Stimulated activated CD8-positive, alpha-beta memory T cell treated with anti-CD3 and anti-CD28 coated beads, Interleukin-15, amount 100 ng/mL, for 24 hours (primary cell): ENCODE data around the gene MT1E.
"Not testable (repeated sequence)": the region's sequence is repeated elsewhere in the genome, so short reads cannot be mapped to it uniquely, and the experiment has no call there.

Experiments used
- DNase-seq: peaks from one replicate; pipeline ENCODE4 v3.0.0-alpha.2; 2020; ENCODE audit warnings: low read depth

The MT1E gene

GRCh38 chr16:56607109-56607618, 18.4 kb upstream of the MT1E start:
- DNase-seq: no peak

GRCh38 chr16:56607675-56608042, 17.9 kb upstream of the MT1E start:
- no peak for DNase-seq

GRCh38 chr16:56608043-56608875, 17.3 kb upstream of the MT1E start, which contains the start of gene MT2A:
TSS of gene MT2A (plus strand) at chr16:56608584. CDS start at chr16:56608656, 72 bp downstream.
- DNase-seq: peak; percentile 68

- DNase-seq: no peak
These were observed 16.6 kb upstream of the MT1E start for GRCh38 chr16:56608876-56609462.

GRCh38 chr16:56609463-56609921, 16.1 kb upstream of the MT1E start:
- no peak for DNase-seq

GRCh38 chr16:56610017-56610608, 15.5 kb upstream of the MT1E start:
- DNase-seq: no peak

GRCh38 chr16:56610609-56611111, 14.9 kb upstream of the MT1E start:
- no peak for DNase-seq

- no peak for DNase-seq
These were observed 14.2 kb upstream of the MT1E start for GRCh38 chr16:56611281-56611833.

- no peak for DNase-seq
These were observed 11.9 kb upstream of the MT1E start for GRCh38 chr16:56613706-56614105.

- DNase-seq: no peak
These were observed 11.0 kb upstream of the MT1E start for GRCh38 chr16:56614549-56614991.

- no peak for DNase-seq
These were observed 10.2 kb upstream of the MT1E start for GRCh38 chr16:56615353-56615752.

GRCh38 chr16:56616608-56617211, 8.9 kb upstream of the MT1E start:
- no peak for DNase-seq

- DNase-seq: no peak
These were observed 8.1 kb upstream of the MT1E start for GRCh38 chr16:56617212-56618085.

- no peak for DNase-seq
These were observed 7.4 kb upstream of the MT1E start for GRCh38 chr16:56618138-56618537.

GRCh38 chr16:56620339-56620897, 5.2 kb upstream of the MT1E start:
- no peak for DNase-seq

GRCh38 chr16:56621665-56622445, 3.7 kb upstream of the MT1E start:
- not testable (repeated sequence) for DNase-seq

- not testable (repeated sequence) for DNase-seq
These were observed 2.4 kb upstream of the MT1E start for GRCh38 chr16:56623184-56623583.

- no peak for DNase-seq
These were observed 1.9 kb upstream of the MT1E start for GRCh38 chr16:56623637-56624036.

- no peak for DNase-seq
These were observed 518 bp downstream of the MT1E start for GRCh38 chr16:56625943-56626654.
